OCI-LY1 (cell line): ENCODE measurements around the gene NEURL1B.

Experiments
- H2AFZ ChIP-seq: fragments of 200-600 bp; sonication (generic), shearing (Covaris generic); 2 replicates; pipeline ENCODE4 v1.6.0; 2014; ENCODE audit warnings: antibody characterized with exemption, mild to moderate bottlenecking, low read length
- H3F3A ChIP-seq: fragments of 200-600 bp; sonication (generic), shearing (Covaris generic); 2 replicates; pipeline ENCODE4 v1.6.0; 2014; ENCODE audit warnings: mild to moderate bottlenecking, antibody characterized with exemption, low read length, moderate library complexity; ENCODE audit not compliant: insufficient read depth
- H3K27ac ChIP-seq: fragments of 200-600 bp; sonication (generic); 2 replicates; pipeline ENCODE4 v1.5.1; 2014; ENCODE audit warnings: low read length, mixed run types, mild to moderate bottlenecking, low read depth; ENCODE audit not compliant: poor library complexity, severe bottlenecking
- H3K27me3 ChIP-seq: fragments of 200-600 bp; sonication (generic); 2 replicates; pipeline ENCODE4 v1.6.0; 2014; ENCODE audit warnings: antibody characterized with exemption, mild to moderate bottlenecking, low read length, moderate library complexity; ENCODE audit not compliant: insufficient read depth
- H3K36me3 ChIP-seq: fragments of 200-600 bp; sonication (generic); 2 replicates; pipeline ENCODE4 v1.6.1; 2014; ENCODE audit warnings: mild to moderate bottlenecking, antibody characterized with exemption, low read length, moderate library complexity, mixed read lengths; ENCODE audit not compliant: insufficient read depth
- H3K4me1 ChIP-seq: fragments of 200-600 bp; sonication (generic); 2 replicates; pipeline ENCODE4 v1.5.1; 2014; ENCODE audit warnings: mild to moderate bottlenecking, low read length, moderate library complexity; ENCODE audit not compliant: insufficient read depth, severe bottlenecking
- H3K4me2 ChIP-seq: fragments of 200-600 bp; sonication (generic), shearing (Covaris generic); 2 replicates; pipeline ENCODE4 v1.6.1; 2014; ENCODE audit warnings: low read length
- H3K4me3 ChIP-seq: fragments of 200-600 bp; sonication (generic); 2 replicates; pipeline ENCODE4 v1.5.1; 2014; ENCODE audit warnings: low read length, low read depth, mild to moderate bottlenecking, mixed read lengths; ENCODE audit not compliant: poor library complexity, severe bottlenecking
- H3K79me2 ChIP-seq: fragments of 200-600 bp; shearing (Covaris generic); 2 replicates; pipeline ENCODE4 v1.6.1; 2016; ENCODE audit warnings: mixed run types, low read length, mixed read lengths; ENCODE audit not compliant: insufficient read depth
- H3K9ac ChIP-seq: fragments of 200-600 bp; sonication (generic), shearing (Covaris generic); 2 replicates; pipeline ENCODE4 v1.6.1; 2014; ENCODE audit warnings: mild to moderate bottlenecking, low read length, mixed read lengths
- H3K9me2 ChIP-seq: fragments of 200-600 bp; sonication (generic), shearing (Covaris generic); 2 replicates; pipeline ENCODE4 v1.6.1; 2014; ENCODE audit warnings: low read depth, mild to moderate bottlenecking, low read length, mixed read lengths
- H3K9me3 ChIP-seq: fragments of 200-600 bp; shearing (Covaris generic); 2 replicates; pipeline ENCODE4 v1.6.1; 2014; ENCODE audit warnings: low read length, mixed read lengths
- H4K20me1 ChIP-seq: fragments of 200-600 bp; sonication (generic), shearing (Covaris generic); 2 replicates; pipeline ENCODE4 v1.6.0; 2016; ENCODE audit warnings: mild to moderate bottlenecking, low read length; ENCODE audit not compliant: insufficient read depth
- EZH2 ChIP-seq: fragments of 200-600 bp; sonication (generic), shearing (Covaris generic); IDR thresholded peaks from 2 replicates; pipeline ENCODE4 v1.8.0; 2017; ENCODE audit warnings: borderline replicate concordance, mixed run types, mild to moderate bottlenecking, antibody characterized with exemption, low read length, moderate library complexity, mixed read lengths
- TF ChIP-seq, protein P1 (sequence below): fragments of 200-600 bp; sonication (generic), shearing (Covaris generic); IDR thresholded peaks from 2 replicates; pipeline ENCODE4 v1.5.1; 2017; ENCODE audit warnings: mild to moderate bottlenecking, antibody characterized with exemption, low read length, moderate library complexity, mixed read lengths

Gene NEURL1B

DNA sequence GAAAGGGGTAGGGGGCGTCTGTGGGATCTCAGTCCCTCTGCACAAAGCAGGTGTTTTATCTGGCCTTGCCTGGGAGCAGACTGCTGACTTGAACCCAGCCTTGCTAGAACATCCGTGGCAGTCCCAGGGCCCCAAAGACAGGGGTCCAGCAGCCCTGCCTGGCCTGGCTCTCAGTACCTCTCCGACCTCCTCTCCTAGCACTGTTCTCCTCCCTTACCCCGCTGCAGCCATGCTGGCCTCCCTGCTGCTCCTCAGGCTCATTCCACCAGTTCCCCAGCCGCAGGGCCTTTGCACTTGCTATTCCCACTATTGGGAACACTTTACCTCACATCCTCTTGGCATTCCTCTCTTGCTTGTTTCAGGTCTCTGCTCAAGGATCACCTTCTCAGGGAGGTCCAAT is 84.7 kb downstream of the NEURL1B start:
- H3K27ac ChIP-seq: no peak overlapping the region
- TF ChIP-seq, protein P1, sequence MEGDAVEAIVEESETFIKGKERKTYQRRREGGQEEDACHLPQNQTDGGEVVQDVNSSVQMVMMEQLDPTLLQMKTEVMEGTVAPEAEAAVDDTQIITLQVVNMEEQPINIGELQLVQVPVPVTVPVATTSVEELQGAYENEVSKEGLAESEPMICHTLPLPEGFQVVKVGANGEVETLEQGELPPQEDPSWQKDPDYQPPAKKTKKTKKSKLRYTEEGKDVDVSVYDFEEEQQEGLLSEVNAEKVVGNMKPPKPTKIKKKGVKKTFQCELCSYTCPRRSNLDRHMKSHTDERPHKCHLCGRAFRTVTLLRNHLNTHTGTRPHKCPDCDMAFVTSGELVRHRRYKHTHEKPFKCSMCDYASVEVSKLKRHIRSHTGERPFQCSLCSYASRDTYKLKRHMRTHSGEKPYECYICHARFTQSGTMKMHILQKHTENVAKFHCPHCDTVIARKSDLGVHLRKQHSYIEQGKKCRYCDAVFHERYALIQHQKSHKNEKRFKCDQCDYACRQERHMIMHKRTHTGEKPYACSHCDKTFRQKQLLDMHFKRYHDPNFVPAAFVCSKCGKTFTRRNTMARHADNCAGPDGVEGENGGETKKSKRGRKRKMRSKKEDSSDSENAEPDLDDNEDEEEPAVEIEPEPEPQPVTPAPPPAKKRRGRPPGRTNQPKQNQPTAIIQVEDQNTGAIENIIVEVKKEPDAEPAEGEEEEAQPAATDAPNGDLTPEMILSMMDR: no peak
- no peak for TF ChIP-seq EZH2

DNA sequence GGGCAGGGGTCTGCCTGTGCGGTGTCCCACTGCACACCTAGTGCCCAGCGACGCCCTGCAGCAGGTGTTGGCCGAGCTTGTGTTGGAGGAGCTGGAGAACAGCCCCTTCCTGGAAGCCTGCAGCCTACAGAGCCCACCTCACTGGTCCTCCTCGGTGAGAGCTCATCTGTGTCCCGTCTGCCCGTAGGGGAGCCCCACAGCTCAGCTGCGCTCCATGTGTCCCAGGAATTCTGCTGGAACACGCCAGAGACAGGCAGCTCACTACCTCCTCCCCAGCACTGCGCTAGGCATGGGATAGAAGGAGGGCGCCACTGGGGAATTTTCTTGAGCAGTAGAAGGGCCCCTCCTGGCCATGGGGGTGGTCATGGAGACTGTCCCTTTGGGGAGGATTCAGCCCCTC is 85.9 kb downstream of the NEURL1B start:
- no peaks in the 10 kb centered on the region; the same call in 1 of the 2 replicates for H3K27me3 ChIP-seq
- no peaks in the 10 kb centered on the region for H3K9me3 ChIP-seq
- no peak overlapping the region for H2AFZ ChIP-seq
- H4K20me1 ChIP-seq: no peaks in the 10 kb centered on the region
- H3K36me3 ChIP-seq: no peaks in the 10 kb centered on the region
- H3K79me2 ChIP-seq: no peaks in the 10 kb centered on the region
- TF ChIP-seq, protein P1: no peak
- no peak for TF ChIP-seq EZH2
- H3K4me2 ChIP-seq: no peak overlapping the region
- H3F3A ChIP-seq: no peaks in the 10 kb centered on the region
- H3K27ac ChIP-seq: no peak overlapping the region
- H3K4me3 ChIP-seq: no peak overlapping the region
- H3K4me1 ChIP-seq: no peaks in the 10 kb centered on the region
- H3K9ac ChIP-seq: no peak overlapping the region
- no peaks in the 10 kb centered on the region for H3K9me2 ChIP-seq

More for the DNA sequence above, 84.7 kb downstream of the NEURL1B start:
- Histone ChIP-seq H3K4me1 (no peaks in the 10 kb centered on the region), H3K36me3 (no peaks in the 10 kb centered on the region), H4K20me1 (no peaks in the 10 kb centered on the region), H3K27me3 (no peaks in the 10 kb centered on the region; the same call in 1 of the 2 replicates), H3K79me2 (no peaks in the 10 kb centered on the region), H3K4me3 (no peak overlapping the region), H2AFZ (no peak overlapping the region), H3F3A (no peaks in the 10 kb centered on the region), H3K9ac (no peak overlapping the region), H3K4me2 (no peak overlapping the region), H3K9me2 (no peaks in the 10 kb centered on the region), H3K9me3 (no peaks in the 10 kb centered on the region)

DNA sequence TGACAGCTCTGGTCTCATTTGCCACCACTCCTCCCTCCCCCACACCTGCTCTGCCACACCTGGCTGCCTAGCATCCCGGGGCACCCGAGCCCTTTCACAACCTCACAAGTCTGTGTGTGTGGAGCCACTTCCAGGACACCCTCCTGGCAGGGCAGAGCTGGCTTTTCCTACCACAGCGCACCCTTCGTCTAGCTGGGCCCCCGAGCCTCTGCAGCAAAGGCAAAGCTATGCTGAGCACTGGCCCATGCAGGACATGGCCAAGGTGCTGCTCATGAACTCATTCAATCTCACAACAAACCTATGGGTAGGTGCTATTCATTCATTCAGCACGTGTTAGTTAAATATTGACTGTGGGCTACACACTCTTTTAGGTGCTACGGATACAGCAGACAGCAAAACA is 86.5 kb downstream of the NEURL1B start:
- no peak overlapping the region for H3K27ac ChIP-seq
- H4K20me1 ChIP-seq: no peaks in the 10 kb centered on the region
- H3K4me3 ChIP-seq: no peak overlapping the region
- H2AFZ ChIP-seq: no peak overlapping the region
- no peak overlapping the region for H3K9ac ChIP-seq
- no peaks in the 10 kb centered on the region for H3K9me2 ChIP-seq
- no peaks in the 10 kb centered on the region for H3K79me2 ChIP-seq
- no peaks in the 10 kb centered on the region for H3K9me3 ChIP-seq
- no peak overlapping the region for H3K4me2 ChIP-seq
- no peaks in the 10 kb centered on the region; the same call in 1 of the 2 replicates for H3K27me3 ChIP-seq
- H3F3A ChIP-seq: no peaks in the 10 kb centered on the region
- H3K4me1 ChIP-seq: no peaks in the 10 kb centered on the region
- TF ChIP-seq, protein P1: no peak
- TF ChIP-seq EZH2: no peak
- no peaks in the 10 kb centered on the region for H3K36me3 ChIP-seq
